Fibroblast of peridontal ligament (primary cell): ENCODE data around the gene ZNF710.

Source experiments
- DNase-seq: peaks from one replicate; pipeline ENCODE4 v3.0.0-alpha.2; 2010; ENCODE audit errors: extremely low read depth

ZNF710 gene

DNA sequence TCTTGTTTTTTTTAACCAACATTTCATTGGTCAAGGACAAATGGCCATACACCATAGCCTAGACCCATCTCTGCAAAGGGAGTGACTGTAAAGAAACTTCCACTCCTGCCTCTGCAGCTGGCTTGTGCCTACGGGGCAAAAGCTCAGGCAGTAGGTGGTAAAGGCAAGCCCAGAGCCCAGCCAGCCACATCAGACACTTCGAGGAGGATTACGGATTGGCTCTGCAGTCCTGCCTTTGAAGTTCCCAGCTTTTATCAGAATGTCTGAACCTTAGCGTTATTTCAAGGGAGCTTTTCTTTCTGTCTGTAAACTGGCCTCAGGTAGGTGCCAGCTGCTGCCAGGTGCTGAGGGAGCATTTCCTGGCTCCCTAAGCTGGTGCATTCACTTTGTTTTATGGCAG, 15.6 kb downstream of the ZNF710 start:
- DNase-seq: no peak

DNA sequence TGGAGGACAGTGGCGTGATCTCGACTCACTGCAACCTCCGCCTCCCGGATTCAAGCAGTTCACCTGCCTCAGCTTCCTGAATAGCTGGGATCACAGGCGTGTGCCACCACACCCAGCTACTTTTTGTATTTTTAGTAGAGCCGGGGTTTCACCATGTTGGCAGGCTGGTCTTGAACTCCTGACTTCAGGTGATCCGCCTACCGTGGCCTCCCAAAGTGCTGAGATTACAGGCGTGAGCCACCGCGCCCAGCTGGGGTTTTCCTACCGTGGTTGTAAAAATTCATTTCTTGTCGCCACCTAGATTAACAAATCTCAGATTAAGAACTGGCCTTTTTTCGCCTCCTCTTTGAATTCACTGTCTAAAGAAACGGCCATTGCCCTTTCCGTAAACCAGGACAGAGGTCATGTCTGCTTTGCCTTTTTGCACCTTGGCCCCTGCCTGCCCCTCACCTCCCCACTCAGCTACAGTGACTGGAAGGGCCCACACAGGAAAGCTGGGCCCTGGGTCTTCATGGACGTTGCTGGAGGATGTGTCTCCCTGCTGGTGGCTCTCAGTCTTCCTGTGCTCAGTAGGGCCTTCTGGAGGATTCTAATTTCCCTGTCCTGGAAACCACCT, 17.2 kb downstream of the ZNF710 start:
- DNase-seq: no peak

DNA sequence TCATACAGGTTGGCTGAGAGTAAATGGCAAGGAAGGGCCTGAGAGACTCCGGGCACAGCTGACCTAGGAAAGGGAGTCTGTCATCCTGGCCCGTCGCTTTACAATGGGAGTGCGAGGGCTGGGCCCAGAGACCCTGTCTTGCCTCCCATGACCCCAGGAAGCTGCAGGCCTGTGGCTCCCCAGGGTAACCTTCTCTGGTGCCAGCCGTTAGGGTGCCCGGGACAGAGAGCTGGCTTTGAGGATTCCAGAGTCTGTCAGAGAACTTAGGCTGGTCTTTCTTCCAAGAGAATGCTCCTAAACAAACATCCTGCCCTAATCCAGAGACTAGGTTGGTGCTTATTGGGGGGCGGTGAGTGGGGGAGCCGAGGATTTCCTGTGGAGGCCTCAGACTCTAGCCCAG, 18.5 kb downstream of the ZNF710 start:
- DNase-seq: no peak

DNA sequence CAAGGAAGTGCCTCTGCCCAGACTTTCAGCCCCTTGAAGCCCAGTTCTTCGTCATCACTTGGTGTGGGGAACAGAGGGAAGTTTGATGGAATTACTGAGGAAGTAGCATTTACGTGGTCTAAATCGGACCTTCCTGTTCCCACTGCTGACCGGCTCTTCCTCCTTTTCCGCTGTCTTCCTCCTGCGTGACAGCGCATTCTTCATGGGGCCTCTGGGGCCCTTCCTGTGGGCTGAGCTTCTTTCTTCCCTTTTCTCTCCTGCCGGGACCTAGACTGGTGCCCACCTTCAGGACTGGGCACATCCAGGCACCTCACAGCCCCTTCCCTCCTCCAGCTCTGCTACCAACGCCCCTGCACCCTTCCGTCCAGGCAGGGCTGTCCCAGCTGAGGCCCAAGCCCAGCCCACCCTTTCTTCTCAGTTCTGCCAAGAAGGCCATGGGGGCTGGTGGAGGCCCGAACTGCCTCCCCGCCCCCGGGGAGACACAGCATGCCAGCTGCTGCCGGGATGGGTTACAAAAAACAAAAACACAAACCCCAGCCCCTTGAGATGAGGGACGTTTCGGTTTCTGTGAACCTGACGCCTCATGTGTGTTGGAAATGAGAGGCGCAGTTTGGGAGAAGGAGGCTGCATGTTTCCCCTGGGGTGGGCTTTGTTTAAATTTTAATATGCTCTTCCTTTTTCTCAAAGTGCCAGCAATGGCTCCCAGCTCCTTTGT, 19.1 kb downstream of the ZNF710 start:
- DNase-seq: no peak

DNA sequence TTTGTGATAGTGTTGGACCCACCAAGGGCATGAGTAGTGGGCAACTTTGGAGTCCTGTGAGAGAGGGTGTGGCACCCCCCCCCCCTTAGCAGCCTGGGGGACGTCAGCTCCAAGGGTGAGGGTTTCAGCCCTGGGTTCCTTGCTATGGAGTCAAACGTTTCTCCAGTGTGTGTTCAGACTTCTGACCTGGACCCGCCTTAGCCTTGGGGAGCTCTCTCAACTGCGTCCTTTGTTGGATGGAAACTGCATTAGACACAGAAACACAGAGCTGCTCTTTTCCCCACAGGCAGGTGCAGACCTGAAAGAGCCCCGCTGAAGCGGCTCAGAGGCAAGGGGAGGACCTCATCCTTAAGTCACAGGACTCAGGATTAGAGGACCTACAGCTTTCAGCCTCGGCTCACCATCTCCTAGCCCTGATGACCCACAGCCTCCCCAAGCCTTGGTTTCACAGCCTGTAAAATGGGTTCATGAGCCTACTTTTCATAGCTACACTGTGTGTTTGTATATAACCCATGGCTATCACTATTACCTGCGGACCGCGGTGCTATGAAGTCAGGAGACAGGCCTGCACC, 19.9 kb downstream of the ZNF710 start:
- no peak for DNase-seq

DNA sequence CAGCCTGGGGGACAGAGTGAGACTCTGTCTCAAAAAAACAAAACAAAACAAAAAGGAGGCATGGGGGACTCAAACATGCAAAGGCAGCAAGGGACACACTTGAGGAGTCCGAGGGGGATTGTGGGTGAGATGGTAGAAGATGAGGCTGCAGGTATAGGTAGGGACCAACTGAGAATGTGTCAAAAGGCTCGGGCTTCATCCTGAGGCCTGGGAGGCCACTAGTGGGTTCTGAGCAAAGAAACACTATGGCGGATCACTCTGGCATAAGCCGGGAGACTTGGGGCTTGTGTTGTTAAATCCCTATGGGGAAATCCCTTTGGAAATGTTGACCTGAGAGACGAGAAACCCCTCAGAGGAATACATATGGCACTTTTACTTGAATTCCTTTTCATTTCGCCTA, 21.2 kb downstream of the ZNF710 start:
- no peak for DNase-seq

DNA sequence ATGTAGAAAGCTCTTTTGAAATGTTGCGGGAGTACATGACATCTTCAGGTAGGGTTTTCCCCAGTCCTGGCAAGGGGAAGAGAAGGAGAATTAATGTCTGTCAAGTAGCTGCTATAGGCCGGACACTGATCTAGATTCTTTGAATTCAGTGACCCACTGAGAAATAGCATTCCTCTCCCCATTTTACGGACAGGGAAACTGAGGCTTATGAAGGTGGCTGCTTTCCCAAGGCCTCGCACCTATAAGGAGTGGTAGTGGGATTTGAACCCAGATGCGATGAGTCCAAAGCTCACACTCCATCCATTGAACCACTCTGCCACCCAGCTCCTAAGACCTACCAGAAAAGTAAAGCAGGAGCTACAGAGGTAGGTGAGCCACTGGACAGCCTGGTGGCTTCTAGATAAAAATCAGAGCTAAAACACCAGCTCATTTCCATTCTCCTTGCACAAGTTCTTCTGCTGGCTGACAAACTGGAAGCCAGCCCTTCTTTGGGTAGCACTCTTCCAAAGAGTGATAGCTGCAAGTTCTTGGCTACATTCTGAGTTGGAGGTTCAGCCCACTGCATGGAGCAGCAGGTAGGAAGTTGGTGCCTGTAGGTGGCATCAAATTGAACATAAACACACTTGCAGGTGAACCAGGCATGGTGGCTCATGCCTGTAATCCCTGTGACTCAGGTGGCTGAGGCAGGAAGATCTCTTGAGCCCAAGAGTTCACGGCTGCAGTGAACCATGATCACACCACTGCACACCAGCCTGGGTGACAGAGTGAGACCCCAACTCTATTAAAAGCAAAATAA, 22.0 kb downstream of the ZNF710 start:
- no peak for DNase-seq

DNA sequence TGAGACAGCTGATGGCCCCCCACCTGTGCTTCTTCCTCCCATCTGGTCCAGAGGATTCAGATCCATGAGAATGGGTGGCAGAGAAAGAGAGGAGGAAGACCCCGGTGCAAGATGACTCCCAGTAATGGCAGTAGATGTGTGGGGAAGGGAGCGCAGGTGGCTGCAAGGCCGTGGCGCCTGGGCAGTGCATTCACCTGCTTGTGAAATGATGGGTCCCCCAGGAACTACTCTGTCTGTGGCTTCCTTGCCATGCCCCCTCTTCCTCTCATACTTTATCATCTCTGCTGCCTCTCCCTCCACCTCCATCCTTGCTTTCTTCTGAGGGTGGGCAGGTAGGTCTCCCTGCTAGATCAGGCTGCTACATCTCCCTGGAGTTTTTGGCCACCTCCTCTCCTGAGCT, 23.3 kb downstream of the ZNF710 start:
- DNase-seq: no peak

DNA sequence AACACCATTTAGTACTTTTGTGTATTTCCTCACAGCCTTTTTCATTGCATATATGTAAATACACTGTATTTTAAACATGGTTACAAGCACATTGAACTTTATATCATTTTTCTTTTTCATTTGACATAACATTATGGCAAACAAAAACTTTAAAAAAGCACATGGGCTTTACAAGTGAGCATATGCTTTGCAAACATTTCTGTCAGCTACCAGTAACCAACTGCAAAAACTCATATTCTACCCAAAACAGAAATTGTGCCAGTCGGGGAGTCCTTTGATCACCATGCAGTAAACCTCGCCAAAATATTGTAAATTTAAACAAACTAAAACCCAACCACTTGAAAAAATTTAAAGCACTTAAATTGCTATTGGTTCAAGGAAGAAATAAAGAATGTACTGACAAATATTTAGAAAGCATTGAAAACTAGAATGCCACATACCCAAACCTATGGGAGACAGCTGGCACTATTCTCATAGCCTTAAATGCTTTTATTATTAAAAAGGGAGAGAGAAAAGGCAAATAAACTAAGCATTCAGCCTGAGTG, 24.4 kb downstream of the ZNF710 start:
- peak; percentile 57 for DNase-seq

DNA sequence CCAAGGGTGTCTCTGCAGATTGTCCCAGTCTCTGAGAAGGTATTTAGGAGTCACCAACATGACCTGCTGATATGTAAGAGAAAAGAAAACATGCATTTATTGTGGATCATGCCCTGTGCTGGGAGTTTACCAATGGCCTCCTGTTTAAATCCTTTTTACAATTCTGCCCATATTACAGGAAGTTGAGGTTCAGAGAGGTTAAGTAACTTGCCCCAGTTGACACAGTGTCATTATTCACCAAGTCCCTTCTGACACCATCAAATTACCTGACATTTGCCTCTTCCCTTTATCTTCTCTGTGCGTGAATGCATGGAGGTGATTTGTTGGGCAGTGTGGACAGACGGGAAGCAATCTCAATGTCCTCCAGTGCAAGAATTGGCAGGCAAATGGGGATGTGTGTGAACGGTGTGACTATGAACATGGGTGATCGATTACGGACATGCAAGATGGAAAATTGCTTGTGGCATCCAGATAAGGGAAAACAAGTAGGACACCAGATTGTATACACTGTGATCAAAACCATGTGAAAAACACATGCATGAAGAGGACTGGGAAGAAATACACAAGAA, 27.3 kb downstream of the ZNF710 start:
- DNase-seq: no peak

DNA sequence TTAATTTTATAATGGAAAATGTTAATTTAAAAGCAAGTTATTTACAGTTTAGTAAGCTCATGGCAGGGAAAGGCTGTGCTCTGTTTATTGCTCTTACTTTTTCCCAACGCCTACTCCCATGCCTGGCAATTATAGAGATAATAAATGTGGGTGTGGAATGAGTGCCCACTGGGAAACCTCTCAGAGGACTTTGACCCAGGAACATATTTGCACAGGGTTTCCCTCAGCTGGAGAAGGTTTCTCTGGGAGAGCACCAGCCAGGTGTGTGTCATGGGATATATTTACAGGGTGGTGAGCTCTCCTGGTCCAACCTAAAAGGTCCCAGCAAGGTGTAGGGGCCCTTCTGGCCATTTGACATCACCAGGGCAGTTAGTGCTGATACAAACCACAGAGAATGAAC, 27.9 kb downstream of the ZNF710 start:
- DNase-seq: no peak

DNA sequence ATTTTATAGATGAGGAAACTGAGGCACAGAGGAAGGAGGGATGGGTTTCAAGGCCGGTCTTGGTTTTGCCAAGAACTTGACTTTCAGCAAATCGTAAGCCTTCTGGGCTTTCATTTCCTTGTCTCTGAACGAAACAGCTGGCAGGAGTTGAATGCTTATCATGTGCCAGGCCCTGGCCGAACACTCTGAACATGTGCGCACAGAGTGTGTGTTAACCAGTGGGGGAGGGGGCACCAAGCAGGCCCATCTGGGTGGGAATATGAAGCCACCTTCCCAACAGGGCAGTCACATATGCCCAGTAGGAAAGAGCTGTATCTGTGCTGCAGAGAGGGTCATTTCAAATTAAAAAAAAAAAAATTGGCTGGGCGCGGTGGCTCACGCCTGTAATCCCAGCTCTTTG, 29.3 kb downstream of the ZNF710 start:
- DNase-seq: no peak

DNA sequence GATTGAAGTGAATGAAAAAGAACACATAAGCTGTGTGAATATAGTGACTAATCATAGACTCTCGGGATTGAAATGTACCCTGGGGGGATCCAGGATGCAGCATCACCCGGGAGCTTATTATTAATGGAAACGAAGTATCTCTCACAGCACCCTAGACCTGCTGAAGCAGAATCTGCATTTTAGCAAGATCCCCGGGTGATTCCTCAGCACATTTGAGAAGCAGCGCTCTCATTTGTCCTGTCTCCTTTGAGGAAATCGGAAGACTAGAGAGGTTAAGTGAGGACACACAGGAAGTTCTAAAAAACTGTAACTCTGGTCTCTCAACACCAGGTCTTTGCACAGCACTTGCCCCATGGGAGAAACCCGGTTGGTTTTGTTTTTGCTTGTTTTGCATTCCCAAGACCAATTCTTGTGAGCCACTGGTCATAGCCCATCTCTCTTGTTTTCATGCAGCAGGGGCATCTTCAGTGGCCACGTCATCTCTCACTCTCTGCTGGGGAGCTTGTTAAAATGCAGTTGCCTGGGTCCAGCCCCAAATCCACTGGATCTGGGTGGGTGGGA, 30.2 kb downstream of the ZNF710 start:
- peak; percentile 75 for DNase-seq

DNA sequence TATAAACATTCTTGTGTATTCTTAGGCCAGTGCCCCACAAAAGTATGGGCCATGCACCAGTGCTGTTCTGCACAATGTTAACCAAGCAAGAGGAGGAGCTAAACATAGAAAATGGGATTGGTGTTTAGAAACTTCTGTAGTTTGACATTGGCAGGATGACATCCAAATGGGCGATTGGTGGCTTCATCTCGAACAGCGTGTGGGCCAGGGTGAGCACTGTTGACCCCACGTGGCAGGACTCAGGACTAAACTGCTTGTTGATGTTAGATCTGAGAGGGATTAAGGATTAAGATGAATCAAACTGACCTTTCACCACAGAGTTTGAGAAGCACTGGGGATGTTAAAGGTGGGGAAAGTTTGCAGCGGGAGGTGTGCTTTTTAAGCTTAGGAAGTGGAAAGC, 31.9 kb downstream of the ZNF710 start:
- no peak for DNase-seq

DNA sequence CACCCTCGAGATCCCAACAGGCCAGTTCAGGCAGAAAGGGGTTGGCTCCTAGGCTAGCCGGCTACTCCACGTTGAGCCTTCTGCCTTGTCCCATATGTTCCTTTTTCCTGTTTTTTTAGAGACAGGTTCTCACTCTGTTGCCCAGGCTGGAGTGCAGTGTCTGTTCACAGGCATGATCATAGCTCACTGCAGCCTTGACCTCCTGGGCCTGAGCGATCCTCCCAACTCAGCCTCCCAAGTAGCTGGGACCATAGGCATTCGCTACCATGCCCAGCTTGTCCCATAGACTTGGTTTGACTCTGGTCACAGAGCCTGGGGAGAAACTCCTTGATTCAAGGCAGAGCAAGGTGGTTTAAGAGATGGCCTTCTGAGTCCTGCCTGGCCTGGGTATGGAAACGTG, 32.3 kb downstream of the ZNF710 start:
- no peak for DNase-seq

DNA sequence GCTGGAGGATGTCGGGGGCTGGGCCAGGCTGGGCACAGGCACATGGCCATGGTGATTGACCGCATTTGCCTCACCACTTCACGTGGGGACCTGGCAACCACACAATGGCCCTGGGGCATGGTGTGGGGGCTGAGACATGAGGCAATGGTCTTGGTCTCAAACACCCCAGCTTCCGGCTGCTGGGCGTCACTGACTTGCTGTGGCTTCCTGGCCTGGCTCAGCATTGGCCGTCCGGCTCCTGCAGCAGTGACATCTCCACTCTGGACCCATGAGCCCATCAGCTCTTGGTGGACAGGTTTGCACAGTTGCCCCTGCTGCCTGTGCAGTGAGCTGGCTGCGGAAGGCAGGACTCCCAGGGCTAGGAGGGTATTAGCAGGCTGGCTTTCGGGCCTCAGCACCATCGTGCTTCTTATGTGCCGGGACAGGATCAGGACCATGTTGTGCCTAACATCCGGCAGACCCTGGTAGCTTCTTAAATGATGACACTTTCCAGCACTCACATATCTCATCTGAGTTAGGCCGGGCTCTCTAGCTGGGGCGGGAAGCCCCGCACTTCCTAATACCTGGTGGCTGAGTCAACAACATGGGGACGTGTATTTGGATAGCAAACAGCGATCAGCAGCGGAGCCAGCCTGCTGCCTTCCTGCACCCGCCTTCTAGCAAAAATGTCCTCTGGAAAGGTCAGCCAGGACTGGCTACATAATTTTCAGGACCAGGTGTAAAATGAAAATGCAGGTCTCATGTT, 34.1 kb downstream of the ZNF710 start:
- DNase-seq: no peak

DNA sequence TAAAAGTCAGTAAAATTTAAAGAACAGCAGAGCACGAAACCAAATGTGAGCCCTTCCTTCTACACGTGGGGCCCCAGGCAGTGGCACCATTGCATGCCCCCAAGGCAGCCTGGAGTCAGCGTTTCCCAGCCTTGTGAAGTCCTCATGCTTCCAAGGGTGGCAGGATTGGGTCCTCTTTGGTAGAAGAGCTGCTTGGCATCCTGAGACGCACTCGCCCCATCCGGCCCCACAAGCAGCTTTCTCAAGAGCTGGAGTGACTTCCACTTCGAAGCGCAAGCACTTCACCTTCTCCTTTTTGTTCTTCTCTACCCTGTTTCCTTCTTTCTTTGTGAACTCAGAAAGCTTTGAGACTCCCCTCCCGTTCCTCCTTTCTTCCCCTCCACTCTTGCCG, 34.7 kb downstream of the ZNF710 start:
- no peak for DNase-seq

DNA sequence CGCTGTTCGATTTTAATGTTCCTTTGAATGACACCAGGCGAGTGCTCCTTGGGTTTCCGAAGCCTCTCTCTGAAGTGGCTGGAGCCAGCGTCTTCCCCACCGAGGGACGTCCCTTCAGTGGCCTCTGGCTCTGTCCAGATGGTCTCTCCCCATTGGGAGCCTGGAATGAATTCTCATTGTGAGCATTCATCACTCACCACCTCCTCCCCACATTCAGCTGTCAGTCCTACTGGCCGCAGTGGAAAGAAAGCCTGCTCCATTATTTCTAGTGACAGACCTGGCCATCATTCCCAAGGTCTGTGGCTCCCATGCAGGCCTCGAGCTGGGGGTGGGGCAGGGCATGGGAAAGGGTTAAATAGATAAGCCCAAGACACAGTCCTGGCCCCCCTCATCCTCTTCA, 35.2 kb downstream of the ZNF710 start:
- DNase-seq: no peak

DNA sequence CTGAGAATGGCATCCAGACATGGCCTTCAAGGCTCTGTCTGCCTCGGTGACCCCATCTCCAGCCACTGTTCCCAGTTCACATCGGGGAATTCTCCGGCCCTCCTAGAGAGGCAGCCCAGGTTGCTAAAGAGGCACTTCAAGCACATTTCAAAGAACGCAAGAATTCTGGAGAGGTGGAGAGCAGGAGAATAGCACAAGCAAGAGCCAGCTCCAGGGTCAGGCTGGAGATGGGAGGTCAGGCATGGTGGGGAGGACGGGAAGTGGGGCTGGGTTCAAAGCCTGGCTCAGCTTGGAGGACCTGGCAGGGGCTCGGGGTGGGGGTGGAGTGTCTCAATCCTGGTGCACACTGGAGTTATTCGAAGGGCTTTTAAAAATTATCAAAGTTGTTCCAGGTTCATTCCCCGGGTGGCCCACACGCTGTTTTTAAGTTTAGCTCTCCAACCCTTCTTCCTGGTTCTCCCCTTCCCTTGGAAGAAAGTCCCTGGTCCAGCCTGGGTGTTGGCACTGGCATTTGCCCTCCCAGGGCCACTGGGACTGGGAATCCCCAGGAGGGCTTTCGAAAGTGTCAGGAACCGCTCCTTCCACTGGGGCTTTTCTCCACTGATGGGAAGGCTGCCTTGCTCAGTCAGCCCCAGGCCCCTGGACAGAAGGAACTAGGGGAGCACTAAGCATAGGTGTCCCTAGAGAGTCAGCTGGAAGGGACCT, 35.8 kb downstream of the ZNF710 start:
- no peak for DNase-seq

DNA sequence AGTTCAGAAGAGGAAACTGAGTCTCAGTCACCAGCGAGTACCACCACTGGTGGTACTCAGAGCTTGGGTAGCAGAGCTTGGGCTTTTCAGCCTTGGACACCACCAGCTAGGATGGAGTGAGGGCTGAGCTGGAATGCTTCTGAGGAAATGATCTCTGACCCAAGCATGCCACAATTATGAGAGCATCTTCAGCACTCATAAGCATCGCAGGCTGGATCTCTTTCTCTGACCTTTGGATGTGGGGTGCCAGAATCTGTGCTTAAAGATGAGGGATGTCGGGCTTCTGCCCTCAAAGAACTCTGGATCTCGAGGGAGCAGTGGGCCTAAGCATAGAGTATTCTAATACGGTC, 36.4 kb downstream of the ZNF710 start:
- DNase-seq: peak; percentile 56
